Ovary (tissue), 9 donors: ENCODE data around the gene HTR1D. TPM values are rescaled to one million over a fixed set of nuclear protein-coding genes. Genes with fewer than 3 reads are reported as not detected.
"Not testable (repeated sequence)": the region's sequence is repeated elsewhere in the genome, so short reads cannot be mapped to it uniquely, and the experiment has no call there.

Experiments used
- DNase-seq, 5 donors: peaks; one replicate each; pipeline ENCODE4 v3.0.0-alpha.2; 2019 to 2020
- H3K27ac ChIP-seq, 2 donors: fragments of 200-600 bp; one replicate each; pipeline versions ENCODE4 v1.5.1 to v1.8.0; 2019 to 2022
- H3K27me3 ChIP-seq: fragments of 200-600 bp; one replicate; pipeline ENCODE4 v1.8.0; 2022
- H3K36me3 ChIP-seq: fragments of 200-600 bp; sonication (generic); one replicate; pipeline ENCODE4 v1.5.1; 2019
- H3K4me1 ChIP-seq: one replicate; pipeline ENCODE4 v1.8.1; 2013; ENCODE audit warnings: mild to moderate bottlenecking, moderate library complexity; ENCODE audit not compliant: insufficient read depth
- H3K4me3 ChIP-seq: fragments of 200-600 bp; sonication (generic); one replicate; pipeline ENCODE4 v1.5.1; 2017
- H3K9me3 ChIP-seq, 2 donors: fragments of 200-600 bp in 1 of 2; sonication (generic) in 1 of 2; one replicate each; pipeline versions ENCODE4 v1.5.1 to v1.8.1; 2013 to 2019; ENCODE audit warnings: mild to moderate bottlenecking in 1 of 2, moderate library complexity in 1 of 2
- EP300 ChIP-seq: sonication (generic); formaldehyde crosslinking; IDR thresholded peaks from one replicate; pipeline ENCODE4 v1.6.1; 2017; ENCODE audit warnings: antibody characterized with exemption
- POLR2A ChIP-seq: fragments of 450-650 bp; IDR thresholded peaks from one replicate; pipeline ENCODE4 v1.6.1; 2017; ENCODE audit warnings: antibody characterized with exemption, mild to moderate bottlenecking, moderate library complexity
- WGBS, 3 donors: extraction: QIAGEN DNeasy Blood & Tissue Kit in 1 of 3; methylation state at CpG; one replicate each; pipeline versions ENCODE4 v1.1.5 to v1.1.7; 2013 to 2017; 5-methylcytosine and 5-hydroxymethylcytosine counted together
- intact Hi-C, 4 donors: fragments of 100-400 bp; cut with DNase I; formaldehyde crosslinking; loops; one replicate each; pipeline versions ENCODE4 v1.11.0 to v1.15.1; 2022 to 2023
- polyA plus RNA-seq, 2 donors: library from polyadenylated mRNA; stranded (reverse); fragments of 200-250 nt in 1 of 2; fragments of 350-450 nt in 1 of 2; fragmentation: Illumina TruSeq in 1 of 2; extraction: RNeasy Lipid Tissue Mini Kit (QIAGEN cat#74804) in 1 of 2; gene quantifications; one replicate each; pipeline ENCODE4 v1.2.3, GENCODE V29; 2013 to 2014
- total RNA-seq, 7 donors: library from RNA; depleted of rRNA in 2 of 7; stranded (reverse); fragments of >200 nt in 2 of 7; fragmentation: NEBNext Ultra II Directional in 3 of 7; extraction: Animal tissue kit (Norgen Biotek cat#: 25700) in 3 of 7; gene quantifications; one replicate each; pipeline versions ENCODE4 v1.1.0 to v1.2.4, GENCODE V29; 2016 to 2023
- TF ChIP-seq, protein P1 (sequence below), 3 donors: fragments of 450-650 bp in 2 of 3; fragments of 200-600 bp in 1 of 3; IDR thresholded peaks; one replicate each; pipeline versions ENCODE4 v1.5.1 to v1.8.0; 2016 to 2022; ENCODE audit warnings: antibody characterized with exemption in 3 of 3, mild to moderate bottlenecking in 1 of 3
- donor health status: DM: no; HTN: no; CAD: no; lungs with moderate emphysema.
- donor health status: DM: no; HTN: no; CAD: no.
- donor health status: Bipolar disorder and iron deficiency.
- donor health status: DM: yes; HTN: yes; CAD: no.
- donor health status: DM: no; HTN: no; CAD: no.
- donor health status: DM: yes; HTN: yes; CAD: no.

The HTR1D gene
- total and polyA plus RNA-seq, 9 donors: 0.05 to 0.80 (median 0.10) TPM; not detected in 5

GRCh38 chr1:23237508-23237907, 20.2 kb upstream of the HTR1D start:
- TF ChIP-seq EP300 (no peak), POLR2A (no peak)
- TF ChIP-seq, protein P1, sequence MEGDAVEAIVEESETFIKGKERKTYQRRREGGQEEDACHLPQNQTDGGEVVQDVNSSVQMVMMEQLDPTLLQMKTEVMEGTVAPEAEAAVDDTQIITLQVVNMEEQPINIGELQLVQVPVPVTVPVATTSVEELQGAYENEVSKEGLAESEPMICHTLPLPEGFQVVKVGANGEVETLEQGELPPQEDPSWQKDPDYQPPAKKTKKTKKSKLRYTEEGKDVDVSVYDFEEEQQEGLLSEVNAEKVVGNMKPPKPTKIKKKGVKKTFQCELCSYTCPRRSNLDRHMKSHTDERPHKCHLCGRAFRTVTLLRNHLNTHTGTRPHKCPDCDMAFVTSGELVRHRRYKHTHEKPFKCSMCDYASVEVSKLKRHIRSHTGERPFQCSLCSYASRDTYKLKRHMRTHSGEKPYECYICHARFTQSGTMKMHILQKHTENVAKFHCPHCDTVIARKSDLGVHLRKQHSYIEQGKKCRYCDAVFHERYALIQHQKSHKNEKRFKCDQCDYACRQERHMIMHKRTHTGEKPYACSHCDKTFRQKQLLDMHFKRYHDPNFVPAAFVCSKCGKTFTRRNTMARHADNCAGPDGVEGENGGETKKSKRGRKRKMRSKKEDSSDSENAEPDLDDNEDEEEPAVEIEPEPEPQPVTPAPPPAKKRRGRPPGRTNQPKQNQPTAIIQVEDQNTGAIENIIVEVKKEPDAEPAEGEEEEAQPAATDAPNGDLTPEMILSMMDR (IDR thresholded peaks at IDR 0.05): no peak
- H3K9me3 ChIP-seq: no peaks in the 10 kb centered on the region
- no peak overlapping the region for H3K27ac ChIP-seq
- no peak for DNase-seq
- H3K4me1 ChIP-seq: no peaks in the 10 kb centered on the region
- no peaks in the 10 kb centered on the region for H3K36me3 ChIP-seq
- no peaks in the 10 kb centered on the region for H3K27me3 ChIP-seq
- intact Hi-C loops: no loop called here
- WGBS, 3 donors: 92 to 97% (median 92%) methylated on average over 2 of the region's 2 CpGs
- H3K4me3 ChIP-seq: no peak overlapping the region

DNA sequence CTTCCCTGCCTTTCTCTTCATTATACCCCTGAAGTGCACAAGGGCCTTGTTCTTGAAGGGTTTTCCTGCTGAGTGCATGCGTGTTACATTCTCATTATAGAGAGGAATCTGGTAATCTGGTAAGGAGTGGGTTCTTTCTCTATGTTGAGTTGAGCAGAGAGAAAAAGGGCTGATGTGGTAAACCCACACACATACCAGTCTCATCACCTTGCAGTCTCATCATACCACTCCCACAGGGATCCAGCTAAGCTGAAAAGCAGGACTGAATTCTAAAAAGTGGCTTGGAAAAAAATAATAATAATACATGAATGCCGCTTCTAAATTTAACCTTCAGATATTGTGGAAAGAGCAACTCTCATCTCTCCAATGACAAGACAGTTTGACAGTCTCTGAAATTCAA, 10.5 kb upstream of the HTR1D start:
- DNase-seq: no peak
- no peaks in the 10 kb centered on the region for H3K36me3 ChIP-seq
- no peak overlapping the region for H3K4me3 ChIP-seq
- H3K9me3 ChIP-seq: no peaks in the 10 kb centered on the region
- WGBS, 3 donors: 87 to 88% (median 87%) methylated on average over 2 of the region's 2 CpGs
- no peak overlapping the region for H3K27ac ChIP-seq
- H3K4me1 ChIP-seq: no peaks in the 10 kb centered on the region
- intact Hi-C loops: no loop called here
- no peaks in the 10 kb centered on the region for H3K27me3 ChIP-seq
- TF ChIP-seq EP300: no peak
- TF ChIP-seq, protein P1 (IDR thresholded peaks at IDR 0.05): no peak
- no peak for TF ChIP-seq POLR2A

DNA sequence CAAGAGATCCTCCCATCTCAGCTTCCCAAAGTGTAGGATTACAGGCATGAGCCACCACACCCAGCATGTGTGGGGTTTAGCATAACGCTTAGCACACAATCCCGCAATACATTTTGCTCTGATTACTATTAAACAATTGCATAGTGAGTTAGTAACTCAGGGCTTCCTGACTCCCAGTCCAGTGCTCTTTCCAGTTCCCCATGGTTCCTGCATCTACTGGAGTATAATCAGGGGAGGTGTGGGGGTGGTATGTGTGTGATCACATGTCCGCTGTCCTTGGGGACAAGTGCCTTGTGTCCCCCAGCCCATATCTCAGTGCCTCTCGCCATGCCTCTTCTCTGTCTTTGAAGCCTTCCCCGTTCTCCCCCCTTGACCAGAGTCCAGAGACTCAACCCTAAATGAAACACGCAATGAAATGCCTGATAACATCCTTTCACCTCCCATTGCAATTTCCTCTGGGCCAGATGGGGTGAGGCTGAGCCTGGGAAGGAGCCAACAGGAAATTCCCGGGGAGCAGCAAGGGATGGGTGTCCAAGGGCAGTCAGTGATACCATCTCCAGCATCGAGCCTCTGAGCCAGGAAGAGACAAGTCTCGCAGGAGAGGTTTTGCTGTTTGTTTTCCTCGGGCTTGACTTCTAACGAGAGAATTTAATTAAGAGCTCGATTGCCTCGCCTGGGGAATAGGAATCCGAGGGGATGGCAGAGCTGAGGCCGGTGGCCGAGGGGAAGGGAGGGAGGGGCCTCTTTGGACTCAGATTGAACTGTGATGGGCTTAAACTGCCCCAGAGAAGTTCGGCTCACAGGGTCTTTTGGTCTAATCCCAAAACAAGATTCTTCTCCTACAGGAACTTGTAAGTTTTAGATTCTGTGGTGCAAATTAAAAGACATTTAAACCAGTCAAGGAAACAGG, 7.7 kb upstream of the HTR1D start:
- intact Hi-C loops: no loop called here
- H3K9me3 ChIP-seq: no peaks in the 10 kb centered on the region
- no peak overlapping the region for H3K27ac ChIP-seq
- 16 to 18% (median 17%) methylated on average over 17 of the region's 17 CpGs for WGBS, 3 donors
- no peaks in the 10 kb centered on the region for H3K36me3 ChIP-seq
- no peak overlapping the region for H3K4me3 ChIP-seq
- DNase-seq: no peak
- no peaks in the 10 kb centered on the region for H3K4me1 ChIP-seq
- H3K27me3 ChIP-seq: no peaks in the 10 kb centered on the region
- TF ChIP-seq, protein P1 (IDR thresholded peaks at IDR 0.05): no peak
- TF ChIP-seq POLR2A (no peak), EP300 (no peak)

DNA sequence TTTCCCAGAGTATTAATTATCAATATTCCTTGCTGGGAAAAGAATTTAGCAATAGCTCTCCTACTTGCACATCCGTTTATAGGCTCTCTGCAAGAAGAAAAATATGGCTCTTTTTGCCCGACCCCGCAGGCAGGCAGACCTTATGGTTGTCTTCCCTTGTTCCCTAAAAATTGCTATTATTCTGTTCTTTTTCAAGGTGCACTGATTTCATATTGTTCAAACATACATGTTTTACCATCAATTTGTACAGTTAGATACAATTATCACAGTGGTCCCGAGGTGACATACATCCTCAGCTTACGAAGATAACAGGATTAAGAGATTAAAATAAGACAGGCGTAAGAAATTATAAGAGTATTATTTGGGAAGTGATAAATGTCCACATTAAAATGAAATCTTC, 6.7 kb upstream of the HTR1D start:
- H3K4me3 ChIP-seq, DNase-seq, H3K36me3 ChIP-seq, H3K27ac ChIP-seq, intact Hi-C loops, H3K27me3 ChIP-seq, H3K9me3 ChIP-seq, H3K4me1 ChIP-seq: not testable (repeated sequence)
- 75 to 84% (median 76%) methylated on average over 6 of the region's 6 CpGs for WGBS, 3 donors

DNA sequence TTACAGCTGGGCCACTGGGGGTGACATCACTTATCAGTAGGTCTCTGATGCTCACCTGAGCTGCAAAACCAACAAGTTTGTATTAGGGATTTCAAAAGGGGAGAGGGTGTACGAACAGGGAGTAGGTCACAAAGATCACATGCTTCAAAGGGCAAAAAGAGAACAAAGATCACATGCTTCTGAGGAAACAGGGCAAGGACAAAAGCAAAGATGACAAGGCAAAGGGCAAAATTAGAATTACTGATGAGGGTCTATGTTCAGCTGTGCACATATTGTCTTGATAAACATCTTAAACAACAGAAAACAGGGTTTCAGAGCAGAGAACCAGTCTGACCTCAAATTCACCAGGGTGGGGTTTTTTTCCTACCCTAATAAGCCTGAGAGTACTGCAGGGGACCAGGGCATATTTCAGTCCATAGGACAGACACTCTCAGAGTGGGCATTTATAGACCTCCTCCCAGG, 6.2 kb upstream of the HTR1D start:
- H3K4me1 ChIP-seq, H3K27me3 ChIP-seq, DNase-seq, H3K36me3 ChIP-seq, intact Hi-C loops, H3K9me3 ChIP-seq, H3K27ac ChIP-seq, H3K4me3 ChIP-seq: not testable (repeated sequence)
- 65 to 90% (median 84%) methylated on average over 1 of the region's 1 CpG for WGBS, 3 donors
